T-helper 1 cell treated with Interleukin-12 subunit alpha and Interleukin-12 subunit beta and Interleukin-4 antibody, amounts not matched to agents 30 ng/mL and 1 ng/mL, for 36 hours (primary cell): ENCODE results near the gene BARX2. TPM values are rescaled to one million over a fixed set of nuclear protein-coding genes. Genes with fewer than 3 reads are reported as not detected.
"Not testable (repeated sequence)": the region's sequence is repeated elsewhere in the genome, so short reads cannot be mapped to it uniquely, and the experiment has no call there.

ENCODE experiments used
- intact Hi-C: fragments of 100-400 bp; cut with micrococcal nuclease; formaldehyde crosslinking; loops from one replicate; pipeline ENCODE4 v1.15.1; 2024
- total RNA-seq: library from RNA; stranded (reverse); gene quantifications from 2 replicates; pipeline ENCODE4 v1.2.3, GENCODE V29; 2022

The BARX2 gene
- total RNA-seq, result 2.0 and 2.7 TPM in 2 replicates

DNA sequence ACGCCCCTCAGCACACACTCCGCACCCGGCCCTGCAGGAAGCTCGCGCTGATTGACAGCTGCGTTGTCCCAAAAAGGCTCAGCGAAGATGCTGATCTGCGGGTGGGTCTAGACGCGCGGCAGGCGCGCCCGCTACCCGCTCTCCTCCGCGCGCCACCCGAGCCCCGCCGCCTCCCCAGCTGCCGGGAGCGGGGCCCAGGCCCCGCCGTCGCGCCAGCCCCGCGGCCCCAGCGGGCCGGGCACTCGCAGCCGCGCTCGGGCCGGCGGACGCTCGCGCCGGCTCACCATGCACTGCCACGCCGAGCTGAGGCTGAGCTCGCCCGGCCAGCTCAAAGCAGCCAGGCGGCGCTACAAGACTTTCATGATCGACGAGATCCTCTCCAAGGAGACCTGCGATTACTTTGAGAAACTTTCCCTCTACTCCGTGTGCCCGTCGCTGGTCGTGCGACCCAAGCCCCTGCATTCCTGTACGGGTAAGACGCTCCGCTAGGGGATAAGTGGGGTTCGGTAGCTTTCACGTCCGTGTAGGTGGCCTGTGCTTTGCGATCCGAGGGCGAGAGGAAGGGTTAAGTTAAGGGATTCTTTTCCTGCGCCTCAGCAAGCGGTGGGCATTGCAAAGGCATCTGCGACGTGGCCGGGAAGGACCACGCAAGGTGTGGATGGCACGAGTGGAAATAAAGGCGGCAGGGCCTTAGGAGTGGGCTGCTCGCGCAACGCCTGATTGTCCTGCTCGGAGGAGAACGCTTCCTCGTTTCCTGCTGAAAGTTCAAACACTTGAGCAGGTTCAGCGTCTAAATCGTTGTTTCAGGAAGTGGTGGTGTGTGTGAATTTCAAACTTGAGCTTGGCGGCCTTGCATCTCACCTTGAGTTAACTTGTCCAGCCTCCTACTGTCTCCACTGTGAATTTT lies at the start of gene BARX2:
Gene BARX2, plus strand, starts transcription at position 98 of the 907 bp plus-strand sequence. Its CDS starts 188 bp downstream, at position 286.
- intact Hi-C loops, result loop anchor here (1.0 to 5.0 kb wide), 4 partner anchors 12 to 375 kb away; no protein-coding TSS in a partner anchor

GRCh38 chr11:129326921-129327320 lies 48.7 kb upstream of the BARX2 start:
- intact Hi-C loops, result no loop called here

- intact Hi-C loops, result not testable (repeated sequence)
Measured at GRCh38 chr11:129327708-129328107, 47.9 kb upstream of the BARX2 start.

DNA sequence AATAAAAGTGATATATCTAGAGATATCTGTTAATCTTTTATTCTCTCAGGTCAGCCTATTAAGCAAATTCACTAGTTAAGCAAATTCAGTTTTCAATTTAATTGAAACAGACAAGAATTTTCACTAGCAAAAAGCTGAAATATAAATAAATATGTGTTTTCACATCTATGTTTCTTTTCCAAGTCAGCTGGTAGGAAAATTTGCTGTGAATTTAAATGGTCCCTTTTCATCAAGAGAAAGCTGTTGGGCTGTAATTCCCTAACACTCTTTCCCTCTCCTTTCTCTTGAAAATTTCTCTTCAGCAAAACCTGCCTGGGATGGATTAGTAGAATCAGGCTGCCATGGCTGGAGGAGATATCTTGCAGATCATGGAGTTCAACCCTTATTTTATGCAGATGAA lies 46.9 kb upstream of the BARX2 start:
- intact Hi-C loops, result no loop called here

DNA sequence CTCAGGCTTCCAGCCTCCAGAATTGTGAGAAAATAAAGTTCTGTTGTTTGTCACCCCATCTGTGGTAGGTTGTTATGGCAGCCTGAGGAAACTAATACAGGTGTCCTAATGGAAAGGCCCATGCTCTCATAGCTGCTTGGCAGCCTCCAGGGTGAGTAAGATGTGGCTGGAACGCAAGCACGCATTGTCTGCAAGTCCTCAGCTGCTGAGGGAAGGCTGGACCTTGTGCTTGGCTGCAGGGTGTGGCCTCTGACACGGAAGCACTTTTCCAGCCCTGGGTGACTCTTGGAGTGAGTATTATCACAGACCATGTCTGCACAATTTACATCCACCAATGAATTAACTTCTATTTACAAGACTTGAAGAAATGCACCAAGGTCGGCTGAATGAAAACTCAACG lies 44.4 kb upstream of the BARX2 start:
- intact Hi-C loops, result loop anchor here (1.0 kb wide), 1 partner anchor 214 kb away; no protein-coding TSS in a partner anchor

- intact Hi-C loops, result loop anchor here (1.0 kb wide), 2 partner anchors 102 to 215 kb away; no protein-coding TSS in a partner anchor
Measured at GRCh38 chr11:129331871-129332274, 43.8 kb upstream of the BARX2 start.

DNA sequence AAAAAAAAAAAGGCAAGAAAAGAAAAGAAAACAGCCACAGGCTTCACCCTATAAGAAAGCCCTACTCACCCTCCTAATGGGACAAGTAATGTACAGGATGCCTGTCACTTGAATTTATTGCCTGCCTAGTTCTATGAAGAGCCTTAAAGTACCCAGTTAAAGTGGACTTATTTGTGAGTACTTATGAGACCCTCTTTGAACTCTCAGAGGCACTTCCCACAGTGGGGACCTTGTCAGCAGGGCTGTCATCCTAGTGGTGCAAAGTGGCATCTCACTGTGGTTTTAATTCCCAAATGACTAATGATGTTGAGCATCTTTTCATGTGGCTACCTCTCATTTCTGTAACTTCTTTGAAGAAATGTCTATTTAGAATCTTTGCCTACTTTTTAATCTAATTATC lies 41.8 kb upstream of the BARX2 start:
- intact Hi-C loops, result no loop called here

- intact Hi-C loops, result not testable (repeated sequence)
Measured at GRCh38 chr11:129344301-129344940, 31.2 kb upstream of the BARX2 start.

DNA sequence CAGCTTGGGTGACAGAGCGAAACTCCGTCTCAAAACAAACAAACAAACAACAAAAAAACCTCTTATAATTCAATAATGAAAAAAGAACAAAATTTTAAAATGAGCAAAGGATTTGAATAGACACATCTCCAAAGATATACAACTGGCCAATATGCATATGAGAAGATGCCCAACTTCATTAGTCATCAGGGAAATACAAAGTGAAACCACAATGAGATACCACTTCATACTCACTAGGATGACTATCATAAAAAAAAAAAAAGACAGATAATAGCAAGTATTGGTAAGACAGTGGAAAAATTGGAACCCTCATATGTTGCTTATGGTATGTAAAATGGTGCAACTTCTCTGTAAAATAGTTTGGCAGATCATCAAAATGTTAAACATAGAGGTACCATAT lies 28.7 kb upstream of the BARX2 start:
- intact Hi-C loops, result no loop called here

- intact Hi-C loops, result no loop called here
Measured at GRCh38 chr11:129348813-129349212, 26.8 kb upstream of the BARX2 start.

DNA sequence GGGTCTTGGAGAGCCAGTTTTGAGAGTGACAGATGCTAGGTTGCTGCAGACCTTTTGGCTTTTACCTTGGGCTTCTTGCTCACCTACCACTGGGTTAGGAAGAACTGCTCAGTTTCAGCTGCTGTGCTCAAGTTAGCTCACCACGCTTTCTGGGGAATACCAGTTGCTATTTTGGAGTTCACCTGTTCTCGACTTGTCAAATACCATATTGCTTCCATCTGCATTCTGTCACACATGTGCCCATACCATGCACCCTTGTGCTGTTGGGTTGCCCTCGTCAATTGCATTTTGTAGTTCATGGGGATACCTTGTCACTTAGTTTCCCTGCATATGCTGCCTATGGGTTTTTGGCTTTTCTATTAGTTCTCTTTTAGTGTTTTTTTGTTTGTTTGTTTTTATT lies 23.0 kb upstream of the BARX2 start:
- intact Hi-C loops, result no loop called here

GRCh38 chr11:129354691-129355090 lies 21.0 kb upstream of the BARX2 start:
- intact Hi-C loops, result no loop called here

- intact Hi-C loops, result loop anchor here (5.0 kb wide), 1 partner anchor 1558 kb away; the partner anchor contains the start of gene SNX19
Measured at GRCh38 chr11:129359748-129360147, 15.9 kb upstream of the BARX2 start.

GRCh38 chr11:129364143-129364654 lies 11.4 kb upstream of the BARX2 start:
- intact Hi-C loops, result loop anchor here (1.0 to 5.0 kb wide), 6 partner anchors 12 to 1553 kb away; partner anchors contain the start of gene SNX19

DNA sequence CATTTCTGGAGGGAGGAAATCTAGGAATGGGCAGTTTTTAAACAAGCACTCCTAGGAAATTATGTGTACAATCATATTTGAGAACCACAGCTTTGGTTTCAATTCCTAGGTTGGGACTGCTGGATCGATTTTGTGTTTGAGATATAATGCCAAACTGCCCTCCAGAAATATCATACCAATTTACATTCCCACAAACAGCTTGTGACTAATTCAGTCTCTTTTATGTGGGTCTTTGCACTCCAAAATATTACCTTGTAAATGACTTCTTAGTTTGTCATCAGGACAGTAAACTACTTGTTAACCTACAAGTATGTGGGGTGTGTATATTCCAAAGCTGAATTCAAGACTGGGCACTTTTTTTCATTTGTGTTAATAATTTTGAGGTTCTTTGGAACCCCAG lies 9.8 kb upstream of the BARX2 start:
- intact Hi-C loops, result no loop called here

DNA sequence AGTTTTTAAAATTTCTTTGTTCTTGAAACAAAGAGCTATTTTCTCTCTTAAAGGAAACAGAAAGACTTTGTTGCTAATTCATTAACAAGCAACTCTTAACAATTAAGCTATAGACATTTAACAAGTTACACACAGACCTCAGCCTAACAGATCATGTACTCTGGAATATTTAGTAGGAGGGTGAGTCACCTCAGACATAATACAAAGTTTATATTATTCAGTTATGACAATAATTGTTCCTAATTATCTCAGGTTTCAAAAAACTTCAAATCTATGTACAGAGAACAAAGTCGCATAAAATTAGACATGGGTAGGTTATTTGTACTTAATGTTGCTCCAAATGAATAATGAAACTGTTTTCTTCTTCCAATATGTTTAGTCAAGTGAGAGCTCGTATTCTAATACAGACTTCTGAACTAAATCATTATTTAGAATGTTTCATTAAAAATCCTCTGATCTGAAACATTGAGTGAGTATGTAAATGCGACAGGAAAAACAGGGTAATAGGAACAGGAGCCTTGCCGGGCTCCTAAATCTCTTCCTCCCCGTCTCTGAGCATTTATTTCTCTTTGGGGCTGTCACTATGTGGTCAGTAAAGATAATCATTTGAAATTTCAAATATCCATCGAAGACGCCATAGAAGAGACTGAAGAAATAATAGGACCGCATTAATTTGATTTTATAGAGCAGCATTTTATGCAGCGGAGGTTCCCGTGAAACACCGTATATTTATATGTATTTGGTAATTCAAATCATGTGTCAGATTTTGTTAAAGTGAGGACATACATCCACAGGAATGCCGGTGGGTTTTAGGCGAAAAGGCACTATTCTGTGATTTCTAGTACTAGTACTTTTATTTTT lies 8.7 kb upstream of the BARX2 start:
- intact Hi-C loops, result no loop called here

DNA sequence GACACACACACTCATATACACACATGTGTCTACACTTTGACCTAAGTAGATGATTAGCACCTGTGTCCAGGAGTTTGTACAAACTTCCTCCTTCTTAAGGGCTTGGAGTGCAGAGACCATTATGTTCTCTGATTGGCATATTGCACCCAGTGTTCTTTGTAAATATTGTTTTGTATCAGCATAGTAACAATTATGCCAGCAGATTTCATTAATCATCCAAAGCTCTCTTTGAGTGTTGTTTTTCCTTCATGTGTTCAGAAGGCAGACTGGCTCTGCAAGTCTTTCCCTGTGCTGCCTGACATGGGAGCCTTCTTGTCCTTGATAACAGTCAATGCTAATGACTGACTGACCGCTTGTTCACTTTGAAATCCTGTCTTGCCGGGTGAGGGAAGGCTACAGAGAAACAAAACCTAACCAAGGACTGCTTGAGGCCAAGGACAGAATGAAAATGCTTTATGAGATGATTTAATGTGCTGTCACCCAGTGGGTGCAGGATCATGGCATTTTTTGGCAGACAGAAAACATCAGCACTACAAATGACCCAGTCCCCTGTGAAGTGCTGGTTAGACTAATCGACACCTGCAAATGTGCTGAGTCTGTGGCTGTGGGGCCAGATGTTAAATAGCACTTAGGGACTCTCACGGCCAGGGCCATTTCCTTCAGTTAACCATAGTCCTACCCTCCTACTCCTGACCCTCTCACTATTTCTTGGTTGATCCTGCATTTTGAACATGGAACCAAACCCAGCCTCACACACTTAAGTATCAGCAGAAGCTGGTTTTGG lies 6.6 kb upstream of the BARX2 start:
- intact Hi-C loops, result no loop called here

DNA sequence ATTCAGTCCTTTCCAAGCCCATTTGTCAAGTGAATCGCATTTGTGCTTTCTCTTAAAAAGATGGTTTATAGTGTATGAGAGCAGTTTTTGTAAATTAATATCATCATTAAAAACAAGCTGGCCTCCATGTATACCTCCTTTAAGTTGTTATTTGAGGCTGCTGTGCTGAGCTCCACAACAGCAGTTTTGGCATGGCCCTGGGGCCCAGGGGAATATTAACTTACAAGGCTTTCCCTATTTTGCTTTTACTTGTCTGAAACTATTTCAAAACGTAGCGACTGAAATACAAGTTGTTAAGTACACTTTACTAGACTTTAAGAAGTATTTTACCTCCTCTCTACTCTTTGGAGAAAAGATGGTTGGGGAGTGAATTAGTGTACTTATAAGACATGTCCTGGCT lies 4.9 kb upstream of the BARX2 start:
- intact Hi-C loops, result no loop called here

GRCh38 chr11:129372609-129373488 lies 2.8 kb upstream of the BARX2 start:
- intact Hi-C loops, result no loop called here
